Activated T-cell treated with anti-CD3 and anti-CD28 coated beads, Interleukin-2, amount 50 U/mL, for 48 hours (primary cell): Measurements from ENCODE around the gene RFPL4A.
"Not testable (repeated sequence)": the region's sequence is repeated elsewhere in the genome, so short reads cannot be mapped to it uniquely, and the experiment has no call there.

ENCODE experiments used
- DNase-seq, 2 experiments: peaks; one replicate each; pipeline ENCODE4 v3.0.0-alpha.2; 2020

RFPL4A gene

DNA sequence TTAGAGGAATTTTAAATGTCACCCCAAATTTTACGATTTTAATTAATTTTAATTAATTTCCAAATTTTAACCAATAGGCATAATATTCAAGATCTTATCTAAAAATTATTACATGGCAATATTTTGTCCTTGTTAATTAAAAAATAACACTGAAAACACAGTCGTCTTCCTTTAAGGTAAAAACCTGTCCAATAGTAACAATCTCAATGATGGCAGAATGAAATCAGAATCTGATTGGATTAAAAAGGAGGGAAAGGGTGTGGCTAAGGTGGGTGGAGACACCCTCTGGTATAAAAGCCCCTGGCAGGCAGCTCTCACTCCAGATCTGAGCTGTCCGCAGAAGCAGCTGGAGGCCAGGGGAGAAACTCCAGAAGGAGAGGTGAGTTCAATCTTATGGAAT, at the start of gene RFPL4A:
TSS of gene RFPL4A (plus strand) at position 301 of the 400 bp plus-strand sequence. CDS start 2,704 bp downstream, outside the sequence.
- not testable (repeated sequence) for DNase-seq

DNA sequence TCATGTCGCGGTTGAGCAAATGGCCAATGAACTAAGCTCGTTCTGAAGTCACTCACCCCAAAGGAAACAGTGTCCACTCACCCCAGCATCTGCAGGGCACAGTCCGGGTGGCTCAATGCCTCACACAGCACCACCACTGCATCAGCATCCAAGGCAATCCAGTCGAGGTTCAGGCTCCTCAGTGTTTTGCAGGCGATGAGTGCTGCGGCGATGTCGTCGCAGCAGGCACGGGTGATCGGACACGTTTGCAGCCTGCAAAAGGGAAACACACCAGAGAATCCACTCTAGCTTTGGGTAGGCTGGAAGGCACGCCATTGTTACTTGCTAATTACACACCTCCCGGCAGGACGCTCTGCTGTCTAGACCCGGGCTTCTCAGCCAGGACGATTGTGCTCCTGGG, 47.2 kb upstream of the RFPL4A start:
- DNase-seq, result no peak

DNA sequence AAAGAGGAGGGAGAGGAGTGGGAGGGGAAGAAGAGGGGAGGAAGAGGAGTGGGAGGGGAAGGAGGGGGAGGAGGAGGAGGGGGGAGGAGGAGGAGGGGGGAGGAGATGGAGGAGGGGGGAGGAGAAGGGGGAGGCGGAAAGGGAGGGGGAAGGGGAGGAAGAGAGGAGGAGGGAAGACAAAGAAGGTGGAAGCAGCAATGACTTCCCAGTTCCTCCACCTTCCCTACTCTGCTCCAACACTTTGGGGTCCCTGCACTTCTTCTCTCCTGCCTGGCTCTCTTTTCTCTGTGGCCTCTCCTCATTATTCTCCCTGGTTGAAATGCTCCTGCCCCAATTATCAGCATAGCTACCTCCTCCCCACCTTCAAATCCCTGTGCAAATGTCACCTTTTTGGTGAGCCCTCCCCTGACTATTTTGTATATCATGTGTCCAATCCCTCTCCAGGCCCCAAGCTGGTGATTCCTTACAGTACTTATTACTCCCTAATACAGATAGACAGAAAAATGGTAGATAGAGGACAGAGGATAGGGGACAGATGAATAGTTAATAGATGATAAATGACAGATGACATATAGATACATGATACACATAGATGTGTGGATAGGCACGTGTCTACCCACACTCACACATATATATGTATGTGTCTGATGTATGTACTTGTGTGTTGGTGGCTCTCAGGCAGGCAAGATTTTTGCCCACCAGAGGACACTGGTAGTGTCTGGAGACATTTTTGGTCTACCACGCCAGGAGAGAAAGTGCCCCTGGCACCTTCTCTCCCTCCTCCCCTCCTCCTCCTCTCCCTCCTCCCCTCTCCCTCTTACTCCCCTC, 45.9 kb upstream of the RFPL4A start:
- no peak for DNase-seq

DNA sequence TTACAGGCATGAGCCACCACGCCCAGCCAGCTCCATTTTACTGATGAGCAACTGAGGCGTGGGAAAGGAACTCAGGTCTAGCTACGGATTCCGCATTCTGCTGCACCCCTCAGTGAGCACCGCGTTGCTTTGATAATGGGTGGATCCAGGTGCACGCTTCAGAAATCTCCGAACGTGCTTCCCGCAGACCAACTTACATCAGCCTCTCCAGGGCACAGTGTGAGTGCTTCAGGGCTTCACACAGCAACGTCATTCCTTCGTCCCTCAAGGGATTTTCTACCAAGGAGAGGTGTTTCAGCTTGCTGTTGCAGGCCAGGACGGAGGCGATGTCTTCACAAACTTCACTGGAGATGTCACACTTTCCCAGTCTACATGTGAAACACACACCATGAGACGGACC, 42.4 kb upstream of the RFPL4A start:
- no peak for DNase-seq

DNA sequence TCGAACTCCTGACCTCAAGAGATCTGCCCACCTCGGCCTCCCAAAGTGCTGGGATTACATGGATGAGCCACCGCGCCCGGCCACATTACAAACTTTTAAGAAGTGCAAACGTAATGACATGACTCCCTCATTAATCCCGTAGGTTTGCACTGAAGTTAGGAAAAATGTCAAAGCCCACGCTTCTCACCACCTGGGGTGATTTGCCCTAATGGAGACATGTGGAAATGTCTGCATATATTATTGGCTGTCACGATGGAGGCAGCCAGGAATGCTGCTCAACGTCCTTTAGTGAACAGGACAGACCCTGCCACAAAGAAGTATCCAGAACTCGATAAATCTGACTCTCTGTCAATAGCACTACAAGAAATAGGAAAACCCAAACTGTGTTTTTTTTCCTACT, 41.6 kb upstream of the RFPL4A start:
- DNase-seq, result no peak

DNA sequence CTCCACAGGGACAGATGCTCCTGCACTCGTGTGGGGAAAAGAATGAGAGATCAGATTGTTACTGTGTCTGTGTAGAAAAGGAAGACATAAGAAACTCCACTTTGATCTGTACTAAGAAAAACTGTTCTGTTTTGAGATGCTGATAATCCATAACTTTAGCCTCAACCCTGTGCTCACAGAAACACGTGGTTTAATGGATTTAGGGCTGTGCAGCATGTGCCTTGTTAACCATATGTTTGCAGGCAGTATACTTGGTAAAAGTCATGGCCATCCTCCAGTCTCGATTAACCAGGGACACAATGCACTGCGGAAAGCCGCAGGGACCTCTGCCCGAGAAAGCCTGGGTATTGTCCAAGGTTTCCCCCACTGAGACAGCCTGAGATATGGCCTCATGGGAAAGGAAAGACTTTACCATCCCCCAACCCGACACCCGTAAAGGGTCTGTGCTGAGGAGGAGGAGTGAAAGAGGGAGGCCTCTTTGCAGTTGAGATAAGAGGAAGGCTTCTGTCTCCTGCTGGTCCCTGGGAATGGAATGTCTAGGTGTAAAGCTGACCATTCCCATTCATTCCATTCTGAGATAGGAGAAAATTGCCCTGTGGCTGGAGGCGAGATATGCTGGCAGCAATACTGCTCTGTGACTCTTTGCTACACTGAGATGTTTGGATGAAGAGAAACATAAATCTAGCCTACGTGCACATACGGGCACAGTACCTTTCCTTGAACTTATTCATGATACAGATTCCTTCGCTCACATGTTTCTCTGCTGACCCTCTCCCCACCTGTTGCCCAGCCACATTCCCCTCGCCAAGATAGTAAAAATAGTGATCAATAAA, 40.8 kb upstream of the RFPL4A start:
- not testable (repeated sequence) for DNase-seq

DNA sequence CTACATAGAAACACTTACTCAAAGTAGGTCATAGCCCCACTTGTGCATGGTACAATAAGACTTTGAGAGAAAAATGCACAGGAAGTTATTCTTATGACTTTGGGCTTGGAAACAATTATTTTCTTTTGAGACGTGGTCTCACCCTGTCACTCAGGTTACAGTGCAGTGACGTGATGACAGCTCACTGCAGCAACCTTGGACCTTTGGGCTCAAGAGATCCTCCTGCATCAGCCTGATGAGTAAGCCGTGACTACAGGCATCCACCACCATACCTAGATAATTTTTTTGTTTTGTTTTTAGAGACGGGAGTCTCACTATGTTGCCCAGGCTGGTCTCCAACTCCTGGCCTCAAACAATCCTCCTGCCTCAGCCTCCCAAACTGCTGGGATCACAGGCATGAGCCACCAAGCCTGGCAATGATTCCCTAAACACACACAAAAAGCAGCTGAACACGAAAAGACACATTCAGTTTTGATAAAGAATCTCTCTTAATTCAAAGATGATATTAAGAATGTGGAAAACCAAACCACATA, 38.6 kb upstream of the RFPL4A start:
- DNase-seq, result no peak

DNA sequence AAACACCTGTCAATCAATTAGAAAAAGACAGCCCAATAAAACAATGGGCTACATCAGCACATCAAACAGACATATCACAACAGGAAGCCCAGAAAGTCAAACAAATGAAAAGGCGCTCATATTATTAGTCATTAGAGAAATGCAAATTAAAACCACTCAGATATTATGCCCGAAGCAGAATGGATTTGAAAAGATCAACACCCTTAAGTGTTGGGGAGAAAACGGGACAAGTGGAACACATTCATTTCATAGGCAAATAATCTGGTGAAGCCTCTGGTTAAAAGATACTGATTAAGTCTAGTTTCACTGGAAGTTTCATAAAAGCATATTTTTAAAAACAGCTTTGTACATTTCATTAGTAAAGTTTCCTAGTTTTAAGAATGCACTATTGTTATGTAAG, 38.1 kb upstream of the RFPL4A start:
- no peak for DNase-seq

DNA sequence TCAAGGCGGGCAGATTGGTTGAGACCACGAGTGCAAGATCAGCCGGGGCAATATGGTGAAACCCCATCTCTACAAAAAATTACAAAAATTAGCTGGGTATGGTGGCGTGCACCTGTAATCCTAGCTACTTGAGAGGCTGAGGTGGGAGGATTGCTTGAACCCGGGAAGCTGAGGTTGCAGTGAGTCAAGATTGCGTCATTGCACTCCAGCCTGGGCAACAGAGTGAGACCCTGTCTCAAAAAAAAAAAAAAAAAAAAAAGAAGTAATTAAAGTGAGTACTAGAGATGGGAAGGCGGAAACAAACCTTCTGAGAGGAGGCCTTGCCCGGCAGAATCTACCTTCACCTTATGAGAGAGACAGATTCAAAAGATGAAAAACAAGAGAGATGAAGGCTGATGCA, 35.4 kb upstream of the RFPL4A start:
- DNase-seq, result no peak

DNA sequence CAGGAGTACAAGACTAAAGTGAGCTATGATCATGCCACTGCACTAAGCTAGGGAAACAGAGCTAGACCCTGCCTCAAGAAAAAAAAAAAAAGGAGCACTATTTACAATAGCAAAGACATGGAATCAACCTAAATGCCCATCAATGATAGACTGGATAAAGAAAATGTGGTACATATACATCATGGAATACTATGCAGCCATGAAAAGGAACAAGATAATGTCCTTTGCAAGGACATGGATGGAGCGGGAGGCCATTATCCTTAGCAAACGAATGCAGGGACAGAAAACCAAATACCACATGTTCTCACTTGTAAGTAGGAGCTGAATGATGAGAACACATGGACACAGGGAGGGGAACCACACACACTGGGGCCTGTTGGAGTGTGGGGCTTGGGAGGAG, 28.5 kb upstream of the RFPL4A start:
- DNase-seq, result not testable (repeated sequence)

DNA sequence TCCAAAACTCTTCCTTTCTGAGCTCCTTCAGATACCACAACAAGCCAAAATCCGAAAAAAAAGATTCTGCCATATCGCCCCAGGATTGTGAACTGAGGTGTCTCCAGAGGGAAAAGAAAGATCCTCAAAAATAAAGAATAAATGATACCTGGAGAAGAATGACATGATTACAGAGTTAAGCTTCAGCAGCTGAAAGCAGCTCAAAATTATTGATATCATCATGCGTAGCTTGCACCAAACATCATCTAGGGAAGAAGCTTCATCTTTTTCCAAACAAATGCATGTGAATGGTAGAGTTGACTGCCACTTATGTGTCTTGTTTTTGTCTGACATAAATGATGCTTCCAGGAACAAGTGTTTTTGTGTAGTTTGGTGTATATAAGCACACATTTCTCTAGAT, 20.6 kb upstream of the RFPL4A start, which contains the start of gene NLRP9:
TSS of gene NLRP9 (minus strand) at position 101 of the 400 bp plus-strand sequence. CDS start at position 73, 28 bp downstream.
- no peak for DNase-seq

DNA sequence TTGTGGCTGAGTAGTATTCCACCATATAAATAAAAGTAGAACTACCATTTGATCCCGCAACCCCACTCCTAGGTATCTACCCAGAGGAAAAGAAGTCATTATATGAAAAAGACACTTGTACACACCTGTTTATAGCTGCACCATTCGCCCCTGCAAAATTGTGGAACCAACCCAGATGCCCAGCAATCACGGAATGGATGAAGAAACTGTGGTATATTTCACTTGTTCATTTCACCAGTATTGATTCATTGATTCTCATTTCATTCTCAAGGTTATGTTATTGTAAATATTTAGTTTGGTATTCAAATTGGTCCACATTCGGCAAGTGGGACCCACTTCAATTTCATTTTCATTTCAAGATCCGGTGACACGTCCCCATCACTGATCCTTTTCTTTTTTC, 8.2 kb upstream of the RFPL4A start:
- no peak for DNase-seq

DNA sequence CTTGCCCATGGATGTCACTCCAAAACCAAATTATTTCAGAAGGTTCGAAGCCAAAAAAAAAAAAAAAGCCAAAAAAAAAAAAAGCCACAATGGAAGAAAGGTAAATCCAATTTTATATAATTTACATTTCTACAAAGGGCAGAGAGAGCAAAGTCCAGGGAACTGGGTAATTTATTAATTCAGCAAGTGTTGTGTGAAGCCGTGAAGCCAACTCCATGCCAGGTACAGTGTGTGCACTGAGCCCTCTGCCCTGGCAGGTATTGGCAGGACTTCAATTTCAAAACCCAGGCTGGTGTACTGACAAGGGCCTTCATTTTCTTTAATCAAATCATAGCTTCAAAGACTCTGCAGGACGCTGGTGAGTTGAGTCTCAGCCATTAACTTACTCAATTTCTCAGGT, 5.5 kb upstream of the RFPL4A start:
- no peak for DNase-seq

DNA sequence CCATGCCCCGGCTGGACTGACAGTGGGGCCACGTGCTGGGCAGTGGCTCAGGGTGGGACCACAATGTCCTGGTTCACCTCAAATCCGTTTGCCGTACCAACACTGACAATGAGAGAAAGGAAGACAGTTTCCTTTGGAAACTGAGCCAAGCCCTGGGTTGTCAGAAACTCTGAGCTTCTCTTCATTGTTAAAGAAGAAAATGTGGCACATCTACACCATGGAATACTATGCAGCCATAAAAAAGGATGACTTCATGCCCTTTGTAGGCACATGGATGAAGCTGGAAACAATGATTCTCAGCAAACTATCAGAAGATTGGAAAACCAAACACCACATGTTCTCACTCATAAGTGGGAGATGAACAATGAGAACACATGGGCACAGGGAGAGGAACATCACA, 2.1 kb upstream of the RFPL4A start:
- not testable (repeated sequence) for DNase-seq

DNA sequence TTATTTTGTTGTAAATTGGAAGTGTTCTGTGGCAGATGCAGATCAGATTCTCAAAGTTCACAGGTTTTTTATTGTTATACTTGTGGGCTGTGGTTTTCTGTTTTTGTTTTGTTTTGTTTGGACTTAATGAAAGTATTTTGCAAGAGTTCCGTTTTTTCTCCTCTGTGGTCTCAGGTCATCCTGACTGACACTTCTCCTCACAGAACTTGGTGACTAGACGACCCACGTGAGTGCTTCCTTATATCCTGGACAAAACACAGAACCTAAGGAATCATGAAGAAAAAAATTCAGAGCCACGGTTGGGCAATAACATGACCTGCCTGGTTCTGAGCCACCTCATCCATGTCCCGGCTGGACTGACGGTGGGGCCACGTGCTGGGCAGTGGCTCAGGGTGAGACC, 7.6 kb downstream of the RFPL4A start:
- DNase-seq, result no peak

DNA sequence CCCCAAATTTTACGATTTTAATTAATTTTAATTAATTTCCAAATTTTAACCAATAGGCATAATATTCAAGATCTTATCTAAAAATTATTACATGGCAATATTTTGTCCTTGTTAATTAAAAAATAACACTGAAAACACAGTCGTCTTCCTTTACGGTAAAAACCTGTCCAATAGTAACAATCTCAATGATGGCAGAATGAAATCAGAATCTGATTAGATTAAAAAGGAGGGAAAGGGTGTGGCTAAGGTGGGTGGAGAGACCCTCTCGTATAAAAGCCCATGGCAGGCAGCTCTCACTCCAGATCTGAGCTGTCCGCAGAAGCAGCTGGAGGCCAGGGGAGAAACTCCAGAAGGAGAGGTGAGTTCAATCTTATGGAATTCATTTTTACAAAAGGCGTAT, 9.9 kb downstream of the RFPL4A start, which contains the start of gene RFPL4AL1:
TSS of gene RFPL4AL1 (plus strand) at position 301 of the 400 bp plus-strand sequence. CDS start 2,687 bp downstream, outside the sequence.
- DNase-seq, result not testable (repeated sequence)

DNA sequence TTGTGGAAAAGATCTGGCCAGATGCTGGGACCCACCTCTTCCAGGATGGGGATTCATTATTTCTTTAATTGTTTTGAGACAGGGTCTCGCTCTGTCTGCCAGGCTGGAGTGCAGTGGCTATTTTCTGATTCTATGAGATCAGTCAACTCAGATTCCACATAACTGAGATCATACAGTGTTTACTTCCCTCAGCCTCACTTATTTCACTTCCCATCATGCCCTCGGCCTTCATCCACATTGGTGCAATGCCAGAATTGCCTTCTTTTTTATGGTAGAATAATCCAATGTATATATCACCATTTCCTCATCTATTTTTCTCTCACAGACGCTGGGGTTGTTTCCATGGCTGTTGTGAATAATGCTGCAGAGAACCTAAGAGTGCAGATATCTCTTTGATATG, 10.7 kb downstream of the RFPL4A start:
- DNase-seq, result not testable (repeated sequence)

DNA sequence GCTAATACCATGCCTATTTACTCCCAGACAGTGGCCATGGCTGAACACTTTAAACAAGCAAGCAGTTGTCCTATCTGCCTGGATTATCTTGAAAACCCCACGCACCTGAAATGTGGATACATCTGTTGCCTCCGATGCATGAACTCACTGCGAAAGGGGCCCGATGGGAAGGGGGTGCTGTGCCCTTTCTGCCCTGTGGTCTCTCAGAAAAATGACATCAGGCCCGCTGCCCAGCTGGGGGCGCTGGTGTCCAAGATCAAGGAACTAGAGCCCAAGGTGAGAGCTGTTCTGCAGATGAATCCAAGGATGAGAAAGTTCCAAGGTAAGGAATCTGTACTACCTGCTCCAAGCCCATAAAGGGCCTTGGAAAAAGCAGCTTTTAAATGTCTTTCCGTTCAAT, 18.6 kb downstream of the RFPL4A start:
- DNase-seq, result peak; percentile 20 to 21

DNA sequence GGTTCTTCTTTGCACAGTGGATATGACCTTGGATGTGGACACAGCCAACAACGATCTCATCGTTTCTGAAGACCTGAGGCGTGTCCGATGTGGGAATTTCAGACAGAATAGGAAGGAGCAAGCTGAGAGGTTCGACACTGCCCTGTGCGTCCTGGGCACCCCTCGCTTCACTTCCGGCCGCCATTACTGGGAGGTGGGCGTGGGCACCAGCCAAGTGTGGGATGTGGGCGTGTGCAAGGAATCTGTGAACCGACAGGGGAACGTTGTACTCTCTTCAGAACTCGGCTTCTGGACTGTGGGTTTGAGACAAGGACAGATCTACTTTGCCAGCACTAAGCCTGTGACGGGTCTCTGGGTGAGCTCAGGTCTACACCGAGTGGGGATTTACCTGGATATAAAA, 19.4 kb downstream of the RFPL4A start:
- no peak for DNase-seq

DNA sequence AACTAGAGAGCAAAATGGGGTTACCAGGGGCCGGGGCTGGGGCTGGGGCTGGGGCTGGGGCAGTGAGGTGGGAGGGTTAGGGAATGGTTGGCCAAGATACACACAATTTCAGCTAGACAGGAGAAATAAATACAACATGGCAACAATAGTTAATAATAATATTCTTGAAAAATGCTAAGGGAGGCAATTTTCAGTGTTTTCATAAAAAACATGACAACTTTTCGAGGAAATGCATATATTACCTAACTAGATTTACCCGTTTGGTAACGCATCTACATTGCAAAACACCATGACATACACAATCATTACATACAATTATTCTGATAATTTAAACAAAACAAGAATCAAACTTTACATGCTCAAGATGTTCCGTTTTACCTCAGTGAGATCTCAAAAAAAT, 22.2 kb downstream of the RFPL4A start:
- no peak for DNase-seq

DNA sequence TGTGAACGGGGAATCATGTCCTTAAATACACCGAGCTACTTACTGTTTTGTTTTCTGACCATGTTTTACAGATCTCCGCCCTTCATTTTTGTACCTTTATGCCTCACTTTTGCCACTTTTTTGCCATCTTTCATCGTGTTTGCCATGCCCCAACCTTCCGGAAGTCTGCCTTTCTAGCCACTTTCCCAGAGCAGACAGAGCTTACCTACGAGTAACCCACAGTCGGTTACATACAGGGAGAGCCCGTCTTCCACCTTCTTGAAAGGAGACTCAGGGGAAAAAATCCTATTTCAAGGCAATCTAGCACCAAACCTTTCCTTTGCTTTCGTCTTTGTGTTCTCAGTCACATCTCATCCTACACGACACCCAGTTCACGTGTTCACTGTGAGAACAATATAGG, 36.1 kb downstream of the RFPL4A start:
- no peak for DNase-seq

DNA sequence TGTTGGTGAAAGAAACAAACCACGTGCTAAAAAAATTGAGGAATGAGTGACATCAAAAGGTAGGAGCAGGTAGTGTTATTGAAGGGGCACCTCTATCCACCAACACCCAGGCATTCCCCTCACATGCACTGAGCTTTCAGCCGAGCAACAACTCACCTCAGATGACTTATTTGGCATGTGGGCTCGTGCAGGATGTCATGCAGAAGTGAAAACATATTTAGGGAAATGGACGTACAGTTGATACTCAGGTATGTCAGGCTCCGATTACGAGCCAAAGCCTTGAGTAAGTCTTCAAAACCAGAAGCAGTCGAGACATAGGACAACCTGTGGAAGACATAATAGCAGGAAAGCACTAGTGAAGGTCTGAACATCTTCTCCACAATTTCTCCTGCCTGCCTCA, 42.5 kb downstream of the RFPL4A start:
- DNase-seq, result no peak

DNA sequence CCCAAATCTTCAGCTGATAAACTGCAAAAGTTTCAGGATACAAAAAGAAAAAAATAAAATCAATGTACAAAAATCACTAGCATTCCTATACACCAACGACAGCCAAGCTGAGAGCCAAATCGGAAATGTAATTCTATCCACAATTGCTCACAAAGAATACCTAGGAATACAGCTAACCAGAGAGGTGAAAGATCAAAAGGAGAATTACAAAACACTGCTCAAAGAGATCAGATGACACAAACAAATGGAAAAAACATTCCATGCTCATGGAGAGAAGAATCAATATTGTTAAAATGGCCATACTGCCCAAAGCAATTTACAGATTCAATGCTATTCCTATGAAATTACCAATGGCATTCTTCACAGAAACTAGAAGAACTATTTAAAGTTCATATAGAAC, 43.4 kb downstream of the RFPL4A start:
- DNase-seq, result no peak
